MCF 10A (cell line): ENCODE results near the gene ARID5B. TPM values are rescaled to one million over a fixed set of nuclear protein-coding genes. Genes with fewer than 3 reads are reported as not detected.

ENCODE experiments used
- BruUV-seq: library from RNA; stranded (reverse); fragments of 400-500 nt; replicated peaks from 2 replicates; lab custom pipeline; 2021; lab: Mats Ljungman, UMichigan
- CTCF ChIA-PET: fragments of 300-600 bp; sonication (Branson Sonifier 250); formaldehyde crosslinking; extraction: SDS; loops from one replicate; lab custom pipeline; 2021; ENCODE audit warnings: antibody characterized with exemption, inconsistent platforms; lab: Yijun Ruan, JAX
- POLR2A ChIA-PET: fragments of 300-600, 350-650 bp; sonication (Branson Sonifier 250); formaldehyde crosslinking; extraction: SDS; loops from one replicate; lab custom pipeline; 2020; ENCODE audit warnings: antibody characterized with exemption, inconsistent platforms; lab: Yijun Ruan, JAX
- DNase-seq: peaks from one replicate; pipeline ENCODE4 v3.0.0-alpha.2; 2018; ENCODE audit not compliant: unreplicated experiment
- H3K27ac Mint-ChIP-seq: one replicate; pipeline ENCODE4 v1.8.0; 2022; ENCODE audit warnings: mild to moderate bottlenecking, low read depth, mixed read lengths; ENCODE audit not compliant: unreplicated experiment
- H3K27me3 Mint-ChIP-seq: one replicate; pipeline ENCODE4 v1.8.0; 2022; ENCODE audit warnings: mixed read lengths; ENCODE audit not compliant: insufficient read depth, unreplicated experiment
- H3K36me3 Mint-ChIP-seq: one replicate; pipeline ENCODE4 v1.8.0; 2022; ENCODE audit warnings: mild to moderate bottlenecking, moderate library complexity, mixed read lengths; ENCODE audit not compliant: insufficient read depth, unreplicated experiment
- H3K4me1 Mint-ChIP-seq: one replicate; pipeline ENCODE4 v1.8.0; 2022; ENCODE audit warnings: mixed read lengths; ENCODE audit not compliant: insufficient read depth, unreplicated experiment
- H3K4me3 Mint-ChIP-seq: one replicate; pipeline ENCODE4 v1.8.0; 2022; ENCODE audit warnings: mild to moderate bottlenecking, moderate library complexity, mixed read lengths; ENCODE audit not compliant: unreplicated experiment
- H3K9me3 Mint-ChIP-seq: one replicate; pipeline ENCODE4 v1.8.0; 2022; ENCODE audit warnings: mixed read lengths; ENCODE audit not compliant: unreplicated experiment
- intact Hi-C: fragments of 100-400 bp; cut with micrococcal nuclease; formaldehyde crosslinking; loops from 2 replicates; pipeline ENCODE4 v1.14.1; 2022
- total RNA-seq: library from RNA; stranded (reverse); gene quantifications from 2 replicates; pipeline ENCODE4 v1.2.3, GENCODE V29; 2022
- TF ChIP-seq, protein P1 (sequence below): fragments of 200-600 bp; IDR thresholded peaks from one replicate; pipeline ENCODE4 v1.8.0; 2022; ENCODE audit warnings: antibody characterized with exemption, mild to moderate bottlenecking; ENCODE audit not compliant: unreplicated experiment

The ARID5B gene
- total RNA-seq, 1 experiment from 2014 or later = 12.2 TPM

DNA sequence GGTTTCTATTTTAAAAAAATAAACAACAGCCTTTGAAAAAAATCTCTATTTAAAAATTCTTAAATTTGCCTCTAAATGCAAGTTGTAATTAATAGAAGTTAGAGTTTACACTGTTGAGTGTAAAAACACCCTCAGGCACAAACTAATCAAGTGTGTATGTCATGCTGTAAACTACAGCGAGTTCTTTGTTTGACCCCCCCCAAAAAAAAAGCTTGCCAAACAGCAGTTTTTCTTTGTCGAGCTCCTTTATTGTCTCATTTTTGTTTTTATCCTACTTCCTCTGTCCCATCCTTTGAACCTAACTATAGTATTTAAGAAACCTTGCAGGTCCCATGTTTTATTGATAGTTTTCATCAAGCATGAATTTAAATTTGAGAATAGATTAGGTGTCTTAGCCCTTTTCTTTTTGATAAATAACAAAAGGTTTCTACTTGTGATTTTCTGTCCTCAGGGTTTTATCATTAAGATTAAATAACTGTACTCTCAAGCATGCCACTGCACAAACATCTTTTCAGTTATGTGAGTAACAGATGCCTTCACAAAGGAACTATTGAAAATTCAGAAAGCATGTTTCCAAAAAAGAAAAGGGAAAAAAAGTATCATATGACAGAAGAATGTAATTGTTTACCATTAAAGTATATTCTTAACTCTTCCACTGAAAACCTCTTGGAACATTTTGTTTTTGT is 176.0 kb downstream of the ARID5B start:
- Mint-ChIP-seq H3K9me3 (no peaks in the 10 kb centered on the region), H3K4me1 (peaks cover 21% of the 10 kb centered on the region), H3K4me3 (no peak overlapping the region), H3K27ac (peak overlapping the region; percentile 75), H3K27me3 (no peaks in the 10 kb centered on the region), H3K36me3 (peaks cover 67% of the 10 kb centered on the region)
- no peak for DNase-seq
- intact Hi-C loops = no loop called here
- TF ChIP-seq, protein P1, sequence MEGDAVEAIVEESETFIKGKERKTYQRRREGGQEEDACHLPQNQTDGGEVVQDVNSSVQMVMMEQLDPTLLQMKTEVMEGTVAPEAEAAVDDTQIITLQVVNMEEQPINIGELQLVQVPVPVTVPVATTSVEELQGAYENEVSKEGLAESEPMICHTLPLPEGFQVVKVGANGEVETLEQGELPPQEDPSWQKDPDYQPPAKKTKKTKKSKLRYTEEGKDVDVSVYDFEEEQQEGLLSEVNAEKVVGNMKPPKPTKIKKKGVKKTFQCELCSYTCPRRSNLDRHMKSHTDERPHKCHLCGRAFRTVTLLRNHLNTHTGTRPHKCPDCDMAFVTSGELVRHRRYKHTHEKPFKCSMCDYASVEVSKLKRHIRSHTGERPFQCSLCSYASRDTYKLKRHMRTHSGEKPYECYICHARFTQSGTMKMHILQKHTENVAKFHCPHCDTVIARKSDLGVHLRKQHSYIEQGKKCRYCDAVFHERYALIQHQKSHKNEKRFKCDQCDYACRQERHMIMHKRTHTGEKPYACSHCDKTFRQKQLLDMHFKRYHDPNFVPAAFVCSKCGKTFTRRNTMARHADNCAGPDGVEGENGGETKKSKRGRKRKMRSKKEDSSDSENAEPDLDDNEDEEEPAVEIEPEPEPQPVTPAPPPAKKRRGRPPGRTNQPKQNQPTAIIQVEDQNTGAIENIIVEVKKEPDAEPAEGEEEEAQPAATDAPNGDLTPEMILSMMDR = no peak
- CTCF ChIA-PET = interaction anchor here (0.6 to 1.5 kb wide), 3 partner anchors 12 to 39 kb away, joined by 3 to 7 read pairs (median 3); no protein-coding TSS in a partner anchor
- no TSS peak for BruUV-seq
- POLR2A ChIA-PET = interaction anchor here (0.6 to 1.5 kb wide), 5 partner anchors 13 to 353 kb away, joined by 3 to 8 read pairs (median 3); no protein-coding TSS in a partner anchor

DNA sequence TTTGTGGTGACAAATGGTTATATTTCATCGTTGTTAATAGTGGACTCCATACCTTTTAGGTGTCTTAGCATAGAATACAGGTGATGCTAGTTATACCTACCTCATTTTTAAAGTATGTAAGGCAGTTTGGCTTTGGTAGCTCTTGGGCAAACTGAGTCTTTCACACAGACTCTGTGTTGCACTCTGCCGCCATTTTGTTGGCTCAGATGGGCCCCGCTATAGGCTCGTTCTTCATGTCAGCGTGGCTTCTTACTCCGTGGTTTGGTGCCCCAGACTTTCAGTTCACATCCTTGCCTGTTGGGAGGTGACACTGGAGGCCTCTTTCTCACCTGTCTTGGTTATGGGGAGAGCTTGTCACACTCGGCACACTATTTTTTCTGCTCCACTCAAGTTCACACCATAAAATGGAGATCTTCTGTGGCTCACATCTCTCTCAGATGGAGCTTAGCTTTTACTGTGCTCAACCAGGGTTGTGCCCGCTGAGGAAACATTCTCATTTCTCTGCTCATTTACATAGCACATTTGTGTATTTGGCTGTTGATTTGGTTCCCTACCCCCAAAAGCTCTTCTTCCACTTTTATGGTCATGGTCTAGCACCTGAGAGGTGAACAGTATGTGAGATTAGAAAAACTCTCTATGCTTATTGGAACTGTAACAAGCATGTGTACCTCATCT is 178.5 kb downstream of the ARID5B start:
- H3K4me3 Mint-ChIP-seq = no peak overlapping the region
- CTCF ChIA-PET = interaction anchor here (0.6 kb wide), 2 partner anchors 218 to 445 kb away, joined by 3 to 5 read pairs; no protein-coding TSS in a partner anchor
- no TSS peak for BruUV-seq
- H3K36me3 Mint-ChIP-seq = peaks cover 56% of the 10 kb centered on the region
- H3K27ac Mint-ChIP-seq = no peak overlapping the region
- intact Hi-C loops = no loop called here
- DNase-seq = no peak
- H3K9me3 Mint-ChIP-seq = no peaks in the 10 kb centered on the region
- POLR2A ChIA-PET = no interaction called here
- H3K27me3 Mint-ChIP-seq = no peaks in the 10 kb centered on the region
- TF ChIP-seq, protein P1 = no peak
- peaks cover 30% of the 10 kb centered on the region for H3K4me1 Mint-ChIP-seq

DNA sequence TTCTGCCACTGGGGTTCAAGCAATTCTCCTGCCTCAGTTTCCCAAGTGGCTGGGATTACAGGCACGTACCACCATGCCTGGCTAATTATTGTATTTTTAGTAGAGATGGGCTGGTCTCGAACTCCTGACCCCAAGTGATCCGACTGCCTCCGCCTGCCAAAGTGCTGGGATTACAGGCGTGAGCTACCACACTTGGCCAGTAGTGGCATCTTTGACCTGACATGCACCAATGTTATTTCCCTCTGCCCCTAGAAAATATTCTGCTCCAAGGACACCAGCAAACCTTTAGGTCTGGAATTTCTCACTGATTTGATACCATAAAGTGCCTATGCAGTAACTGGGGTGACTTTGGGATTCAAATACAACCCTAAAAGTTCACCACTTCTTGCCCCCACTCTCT is 179.4 kb downstream of the ARID5B start:
- TF ChIP-seq, protein P1 = no peak
- POLR2A ChIA-PET = no interaction called here
- no peak for DNase-seq
- peaks cover 30% of the 10 kb centered on the region for H3K4me1 Mint-ChIP-seq
- CTCF ChIA-PET = no interaction called here
- H3K36me3 Mint-ChIP-seq = peaks cover 56% of the 10 kb centered on the region
- H3K27me3 Mint-ChIP-seq = no peaks in the 10 kb centered on the region
- H3K27ac Mint-ChIP-seq = no peak overlapping the region
- no TSS peak for BruUV-seq
- intact Hi-C loops = no loop called here
- H3K4me3 Mint-ChIP-seq = no peak overlapping the region
- no peaks in the 10 kb centered on the region for H3K9me3 Mint-ChIP-seq
